Suprapubic skin (tissue), 4 donors: ENCODE results near the gene KRTAP20-2.

Source experiments
- CTCF ChIP-seq, 2 donors: fragments of 200-600 bp in 1 of 2; fragments of 450-650 bp in 1 of 2; sonication (generic) in 1 of 2; IDR thresholded peaks; one replicate each; pipeline ENCODE4 v1.5.1; 2016 to 2019; ENCODE audit warnings: antibody characterized with exemption in 2 of 2, mild to moderate bottlenecking in 1 of 2, moderate library complexity in 1 of 2
- POLR2A ChIP-seq, 2 donors: fragments of 450-650 bp; IDR thresholded peaks; one replicate each; pipeline ENCODE4 v1.6.1; 2017; ENCODE audit warnings: antibody characterized with exemption in 2 of 2, mild to moderate bottlenecking in 2 of 2, moderate library complexity in 2 of 2
- POLR2AphosphoS5 ChIP-seq, 3 donors: sonication (generic); formaldehyde crosslinking; IDR thresholded peaks; one replicate each; pipeline ENCODE4 v1.6.1; 2017; ENCODE audit warnings: antibody characterized with exemption in 3 of 3

GRCh38 chr21:30674312-30674711 is 39.3 kb downstream of the KRTAP20-2 start:
- TF ChIP-seq POLR2A (IDR thresholded peaks at IDR 0.05), result no peak
- TF ChIP-seq CTCF (IDR thresholded peaks at IDR 0.05), result no peak
- TF ChIP-seq POLR2AphosphoS5 (IDR thresholded peaks at IDR 0.05), result no peak
